Frontal cortex (tissue), 4 donors: ENCODE results near the gene TENT4B. TPM values are rescaled to one million over a fixed set of nuclear protein-coding genes. Genes with fewer than 3 reads are reported as not detected.
A peak's percentile ranks its signal among the peaks of the same experiment; 100 is the strongest.
"Not testable (repeated sequence)": the region's sequence is repeated elsewhere in the genome, so short reads cannot be mapped to it uniquely, and the experiment has no call there.

ENCODE experiments used
- DNase-seq, 2 donors: peaks; one replicate each; pipeline ENCODE4 v3.0.0; 2012; ENCODE audit warnings: low spot score in 2 of 2
- FAIRE-seq: peaks from 2 replicates; lab custom pipeline; 2012; peaks lifted over from hg19 to GRCh38; lab: Jason Lieb, UNC
- total RNA-seq: library from RNA; depleted of rRNA; stranded (reverse); fragments of >200 nt; gene quantifications from one replicate; pipeline ENCODE4 v1.2.3, GENCODE V29; 2014
- donor health status: control.
- donor health status: control.
- donor health status: control.

The TENT4B gene
- 27.7 TPM for total RNA-seq

DNA sequence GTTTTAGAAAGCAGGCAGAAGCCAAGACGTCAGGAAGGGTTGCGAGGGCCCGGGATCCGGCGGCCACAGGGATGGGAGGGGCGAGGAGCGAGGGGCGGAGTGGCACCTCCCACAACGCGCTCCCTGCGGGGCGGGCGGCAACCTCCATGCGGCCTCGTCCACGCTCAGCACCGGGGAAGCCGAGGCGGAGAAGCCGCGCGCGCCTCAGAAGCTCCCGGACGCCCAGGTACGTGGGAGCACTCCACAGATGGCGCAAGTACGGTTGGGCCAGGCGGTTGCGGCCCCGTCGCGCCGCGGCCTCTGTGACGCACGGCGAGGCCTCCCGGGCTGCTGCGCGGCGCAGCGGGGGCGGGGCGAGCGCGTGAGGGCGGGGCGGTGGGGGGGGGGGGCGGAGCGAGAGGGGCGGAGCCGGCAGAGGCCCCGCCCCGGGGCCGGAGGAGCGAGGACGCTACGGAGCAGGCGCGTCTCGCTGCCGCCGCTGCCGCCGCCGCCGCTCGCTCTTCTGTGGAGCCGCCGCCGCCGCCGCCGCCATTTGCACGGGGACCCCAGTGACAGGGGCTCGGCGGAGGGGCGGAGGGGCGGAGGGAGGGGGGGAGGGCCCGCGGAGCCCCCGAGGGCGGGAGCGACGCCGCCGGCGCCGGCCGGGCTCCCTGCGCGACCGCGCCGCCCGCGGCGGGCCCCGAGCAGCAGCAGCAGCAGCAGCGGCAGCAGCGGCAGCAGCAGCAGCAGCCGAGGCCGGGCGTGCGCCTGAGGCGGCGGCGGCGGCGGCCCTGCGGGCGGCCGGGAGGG, at the start of gene TENT4B:
TSS of gene TENT4B (plus strand) at position 500 of the 789 bp plus-strand sequence. CDS start 316 bp downstream, outside the sequence.
- DNase-seq = peak; percentile 98 to 99
- FAIRE-seq = no peak

DNA sequence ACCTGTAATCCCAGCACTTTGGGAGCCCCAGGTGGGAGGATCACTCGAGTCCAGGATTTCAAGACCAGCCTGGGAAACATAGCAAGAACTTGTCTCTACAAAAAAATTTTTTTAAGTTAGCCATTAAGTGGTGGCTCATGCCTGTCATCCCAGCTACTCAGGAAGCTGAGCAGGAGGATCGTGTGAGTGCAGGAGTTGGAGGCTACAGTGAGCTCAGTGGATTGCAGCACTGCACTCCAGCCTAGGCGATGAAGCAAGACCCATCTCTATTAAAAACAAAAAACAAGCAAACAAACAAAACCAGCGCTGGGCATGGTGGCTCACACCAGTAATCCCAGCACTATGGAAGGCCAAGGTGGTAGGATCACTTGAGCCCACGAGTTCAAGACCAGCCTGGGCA, 49.3 kb upstream of the TENT4B start:
- DNase-seq (no peak), FAIRE-seq (no peak)

DNA sequence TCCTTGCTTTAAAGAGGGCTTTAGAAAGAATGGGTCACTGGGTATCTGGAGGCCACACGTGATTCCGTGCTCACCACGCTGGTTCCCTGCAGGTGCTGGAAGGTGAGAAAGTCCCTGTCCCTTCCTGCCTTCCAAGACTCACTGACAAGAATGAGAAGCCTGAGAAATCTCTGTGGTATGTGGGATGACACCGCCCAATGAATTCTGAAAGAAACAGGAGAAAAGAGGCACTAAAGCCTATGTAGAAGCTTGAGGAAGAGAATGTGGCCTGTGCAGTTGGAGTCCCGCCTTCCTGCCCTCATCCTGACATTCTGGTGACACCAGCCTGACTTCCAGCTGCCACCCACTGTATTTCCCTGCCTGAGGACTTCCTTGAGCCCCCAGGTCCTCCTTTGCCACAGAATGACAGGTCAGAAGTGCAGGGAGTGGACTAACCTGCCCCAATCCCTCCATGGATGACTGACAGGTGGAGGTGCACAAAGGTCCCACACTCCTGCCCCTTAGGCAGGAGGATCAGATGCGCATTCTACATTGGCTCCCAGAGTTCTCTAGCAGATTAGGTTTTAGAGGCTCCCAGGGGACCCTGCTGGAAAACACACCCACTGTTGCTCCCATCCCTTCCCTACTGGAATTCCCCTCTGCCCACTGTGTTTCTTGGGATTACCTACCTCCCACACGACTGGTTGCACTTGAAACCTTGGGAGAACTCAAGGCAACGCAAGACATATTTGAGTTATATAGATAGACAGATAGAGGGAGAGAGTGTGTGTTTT, 38.6 kb upstream of the TENT4B start:
- FAIRE-seq = no peak
- no peak for DNase-seq

DNA sequence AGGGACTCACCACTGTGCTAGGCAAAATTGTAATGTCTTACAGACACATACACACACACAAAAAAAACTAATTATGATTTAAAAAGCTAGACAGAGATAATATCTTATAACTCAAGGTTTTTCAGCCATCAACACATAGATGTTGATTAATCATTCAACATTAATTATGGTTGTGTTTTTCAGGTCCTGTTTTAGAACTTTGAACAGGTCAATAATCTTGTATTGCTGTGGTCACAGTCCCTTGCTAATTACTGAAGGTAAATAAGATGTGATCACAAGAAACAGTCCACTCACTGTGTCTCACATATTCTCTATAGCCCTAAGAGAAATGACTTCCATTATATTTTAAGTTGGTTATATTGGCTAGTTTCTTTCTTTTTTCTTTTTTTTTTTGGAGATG, 32.4 kb upstream of the TENT4B start:
- DNase-seq = no peak

DNA sequence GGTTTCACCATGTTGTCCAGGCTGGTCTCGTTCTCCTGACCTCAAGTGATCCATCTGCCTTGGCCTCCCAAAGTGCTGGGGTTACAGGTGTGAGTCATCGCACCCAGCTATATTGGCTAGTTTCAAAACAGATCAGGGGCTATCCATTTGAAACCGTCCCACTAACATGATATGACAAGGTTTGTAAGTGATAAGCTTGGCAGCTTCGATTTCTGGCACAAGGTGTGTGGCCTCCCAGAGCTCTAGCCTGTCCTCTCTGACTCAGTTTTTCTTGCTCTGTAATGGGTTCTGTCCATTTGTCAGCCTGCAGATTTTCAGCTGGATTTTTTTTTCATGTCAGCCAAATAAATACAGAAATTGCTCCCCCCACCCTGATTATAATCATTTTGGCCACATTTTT, 31.8 kb upstream of the TENT4B start:
- no peak for DNase-seq
- FAIRE-seq = no peak

More for the DNA sequence above, 32.4 kb upstream of the TENT4B start:
- FAIRE-seq = no peak

GRCh38 chr16:50121721-50122445, 31.2 kb upstream of the TENT4B start:
- FAIRE-seq (no peak), DNase-seq (no peak)

- FAIRE-seq (no peak), DNase-seq (no peak)
These were observed 29.7 kb upstream of the TENT4B start for GRCh38 chr16:50123417-50123816.

DNA sequence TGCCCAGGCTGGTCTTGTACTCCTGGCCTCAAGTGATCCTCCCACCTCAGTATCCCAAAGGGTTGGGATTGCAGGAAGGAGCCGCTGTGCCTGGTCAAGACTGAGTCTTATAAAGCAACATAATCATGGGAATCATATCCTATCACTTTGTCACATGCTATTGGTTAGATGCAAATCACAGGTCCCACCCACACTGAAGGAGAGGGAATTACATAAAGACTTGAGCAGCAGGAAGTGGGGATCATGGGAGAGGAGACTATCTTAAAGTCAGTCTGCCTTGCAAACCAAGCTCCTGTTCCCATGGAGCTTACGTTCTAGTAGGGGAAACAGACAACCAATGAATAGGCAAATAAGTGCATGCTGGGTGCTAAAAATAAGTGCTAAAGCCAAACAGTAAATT, 28.3 kb upstream of the TENT4B start:
- no peak for DNase-seq
- no peak for FAIRE-seq

DNA sequence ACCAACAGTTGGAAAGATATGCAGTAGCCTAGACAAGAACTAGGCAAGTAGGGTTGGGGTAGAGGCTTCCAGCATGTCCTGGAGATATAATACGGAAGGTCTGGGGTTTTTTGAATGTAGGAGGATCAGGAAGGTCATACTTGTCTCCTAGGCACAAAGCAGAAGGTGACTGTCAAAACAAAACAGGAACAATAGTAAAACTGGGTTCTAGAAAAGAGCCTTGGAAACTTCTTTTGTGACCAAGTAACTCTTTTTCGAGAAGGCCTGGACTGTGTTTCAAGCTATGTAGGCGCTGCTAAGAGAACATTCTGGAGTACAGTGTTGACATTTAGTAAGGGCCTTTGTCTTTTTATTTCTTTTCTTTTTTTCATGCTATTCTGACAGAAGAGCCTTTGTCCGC, 26.9 kb upstream of the TENT4B start:
- no peak for FAIRE-seq

DNA sequence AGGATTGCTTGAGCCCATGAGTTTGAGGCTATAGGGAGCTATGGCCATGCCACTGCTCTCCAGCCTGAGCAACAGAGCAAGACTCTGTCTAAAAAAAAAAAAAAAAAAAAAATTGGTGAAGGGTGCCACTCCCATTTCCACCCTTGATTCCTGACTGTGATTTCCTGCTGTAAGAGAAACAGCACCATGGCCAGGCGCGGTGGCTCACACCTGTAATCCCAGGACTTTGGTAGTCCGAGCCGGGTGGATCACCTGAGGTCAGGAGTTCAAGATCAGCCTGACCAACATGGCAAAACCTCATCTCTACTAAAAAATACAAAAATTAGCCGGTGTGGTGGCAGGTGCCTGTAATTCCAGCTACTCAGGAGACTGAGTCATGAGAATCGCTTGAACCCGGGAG, 20.5 kb upstream of the TENT4B start:
- not testable (repeated sequence) for DNase-seq, FAIRE-seq

More for the DNA sequence above, 26.9 kb upstream of the TENT4B start:
- no peak for DNase-seq

DNA sequence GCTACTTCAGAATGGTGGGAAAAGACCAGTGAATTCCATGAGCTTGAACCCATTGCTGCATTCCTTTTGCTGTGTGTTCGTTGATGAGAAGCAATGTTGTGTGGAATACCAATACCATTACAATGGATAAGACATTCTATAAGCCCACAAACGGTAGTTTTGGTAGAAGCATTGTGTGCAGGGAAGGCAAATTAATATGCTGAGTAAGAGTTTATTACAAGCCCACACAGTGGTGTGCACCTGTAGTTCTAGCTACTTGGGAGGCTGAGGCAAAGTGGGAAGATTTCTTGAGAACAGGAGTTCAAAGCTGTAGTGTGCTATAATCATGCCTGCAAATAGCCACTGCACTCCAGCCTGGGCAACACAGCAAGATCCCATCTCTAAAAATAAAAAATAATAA, 19.9 kb upstream of the TENT4B start:
- FAIRE-seq = no peak

GRCh38 chr16:50136399-50136798, 16.7 kb upstream of the TENT4B start:
- DNase-seq (no peak), FAIRE-seq (no peak)

More for the DNA sequence above, 19.9 kb upstream of the TENT4B start:
- no peak for DNase-seq

DNA sequence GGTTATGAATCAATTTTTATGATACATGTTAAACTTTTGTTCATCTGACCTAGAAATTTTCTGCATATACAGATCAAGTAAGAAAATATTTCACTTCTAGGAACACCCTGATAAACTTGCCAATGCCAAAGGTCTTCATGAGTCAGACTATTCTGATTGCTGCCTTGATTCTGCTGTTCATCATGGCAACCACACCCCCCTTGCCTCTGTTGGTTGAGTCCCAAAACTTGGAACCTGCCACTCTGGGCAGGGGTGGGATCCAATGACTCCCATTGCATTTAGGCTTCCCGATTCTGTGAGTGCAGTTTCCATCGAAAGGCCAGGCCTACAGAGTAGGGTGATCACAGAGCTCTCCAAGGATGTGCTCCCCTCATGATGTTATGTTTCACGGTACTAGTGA, 15.8 kb upstream of the TENT4B start:
- FAIRE-seq (no peak), DNase-seq (no peak)

DNA sequence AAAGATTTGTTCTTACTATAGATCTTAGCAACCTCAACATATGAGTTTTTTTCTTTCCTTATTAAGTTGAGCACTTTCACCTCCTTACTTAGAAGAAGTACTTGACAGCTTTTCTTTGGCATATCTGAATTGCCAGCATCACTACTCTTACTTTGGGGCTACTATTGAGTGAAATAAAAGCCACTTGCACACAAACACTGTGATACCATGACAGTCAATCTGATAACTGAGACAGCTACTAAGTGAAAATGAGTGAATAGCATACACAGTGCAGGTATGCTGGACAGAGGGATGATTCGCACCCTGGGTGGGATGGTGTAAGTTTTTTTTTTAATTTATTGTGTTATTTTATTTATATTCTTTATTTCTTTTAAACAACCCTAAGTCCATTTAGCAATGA, 13.5 kb upstream of the TENT4B start:
- FAIRE-seq = no peak
- DNase-seq = no peak

DNA sequence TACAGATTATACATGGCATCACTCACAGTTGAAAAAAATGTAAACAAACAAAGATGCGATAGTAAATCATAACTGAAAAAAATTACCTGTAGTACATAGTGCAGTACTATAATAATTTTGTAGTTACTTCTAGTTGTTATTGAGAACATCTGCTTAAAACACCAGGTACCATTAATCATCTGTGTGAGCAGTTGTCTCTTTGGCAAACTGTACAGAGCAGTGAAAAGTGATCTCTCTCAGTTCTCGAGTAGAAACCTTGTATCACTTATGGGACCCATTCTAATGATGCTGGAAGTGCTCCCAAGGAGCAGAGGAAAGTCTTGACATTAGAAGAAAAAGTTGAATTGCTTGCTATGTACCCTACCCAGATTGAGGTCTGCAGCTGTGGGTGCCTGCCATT, 8.9 kb upstream of the TENT4B start:
- no peak for FAIRE-seq
- no peak for DNase-seq

DNA sequence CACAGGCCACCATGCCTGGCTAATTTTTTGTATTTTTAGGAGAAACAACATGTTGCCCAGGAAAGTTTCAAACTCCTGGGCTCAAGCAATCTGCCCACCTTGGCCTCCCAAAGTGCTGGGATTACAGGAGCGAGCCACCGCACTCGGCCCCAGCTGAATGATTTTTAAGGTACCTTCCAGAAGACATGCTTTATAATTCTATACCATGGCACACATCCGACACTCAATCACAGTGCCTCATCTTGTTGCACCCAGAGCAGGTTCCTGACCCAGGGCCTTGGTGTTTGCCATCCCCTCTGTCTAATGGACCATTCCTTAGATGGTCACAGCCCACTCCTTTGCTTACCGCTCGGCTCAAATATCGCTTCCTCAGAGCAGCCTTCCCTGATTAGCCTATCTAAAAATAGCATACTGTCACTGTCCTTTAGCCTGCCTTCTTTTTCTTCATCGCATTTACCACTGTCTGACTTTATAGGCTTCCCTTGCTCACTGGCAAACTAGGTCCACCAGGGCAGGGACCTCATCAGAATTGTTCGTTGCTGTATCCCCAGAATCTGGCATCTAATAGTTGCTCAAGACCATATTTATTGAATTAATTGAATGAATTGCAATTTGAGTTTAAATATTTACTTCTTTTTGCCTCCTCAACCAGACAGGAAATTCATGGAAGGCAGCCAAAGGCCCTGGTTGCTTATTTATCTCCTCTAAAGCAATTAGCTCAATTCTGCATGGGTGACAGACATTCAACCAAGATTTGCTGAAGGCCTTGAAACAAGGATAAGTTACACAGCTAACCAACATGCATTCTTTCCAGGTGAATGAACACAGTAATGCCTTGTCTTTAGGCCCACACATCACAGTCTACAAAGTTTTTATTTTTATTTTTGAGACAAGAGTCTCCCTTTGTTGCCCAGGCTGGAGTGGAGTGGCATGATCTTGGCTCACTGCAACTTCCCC, 6.3 kb upstream of the TENT4B start:
- FAIRE-seq (no peak), DNase-seq (no peak)

GRCh38 chr16:50151322-50151721, 1.8 kb upstream of the TENT4B start:
- FAIRE-seq = no peak
- no peak for DNase-seq

GRCh38 chr16:50151756-50152155, 1.4 kb upstream of the TENT4B start:
- no peak for FAIRE-seq
- no peak for DNase-seq

GRCh38 chr16:50152351-50152806, 727 bp upstream of the TENT4B start:
- no peak for FAIRE-seq
- no peak for DNase-seq
